GM18498 (cell line): ENCODE measurements around the gene PHLPP2.

Source experiments
- ATAC-seq: cut with Tn5 transposase; IDR thresholded peaks from one replicate; pipeline ENCODE4 v1.9.1; 2021; ENCODE audit warnings: mild to moderate bottlenecking, moderate library complexity; ENCODE audit not compliant: unreplicated experiment

Gene PHLPP2, protein sequence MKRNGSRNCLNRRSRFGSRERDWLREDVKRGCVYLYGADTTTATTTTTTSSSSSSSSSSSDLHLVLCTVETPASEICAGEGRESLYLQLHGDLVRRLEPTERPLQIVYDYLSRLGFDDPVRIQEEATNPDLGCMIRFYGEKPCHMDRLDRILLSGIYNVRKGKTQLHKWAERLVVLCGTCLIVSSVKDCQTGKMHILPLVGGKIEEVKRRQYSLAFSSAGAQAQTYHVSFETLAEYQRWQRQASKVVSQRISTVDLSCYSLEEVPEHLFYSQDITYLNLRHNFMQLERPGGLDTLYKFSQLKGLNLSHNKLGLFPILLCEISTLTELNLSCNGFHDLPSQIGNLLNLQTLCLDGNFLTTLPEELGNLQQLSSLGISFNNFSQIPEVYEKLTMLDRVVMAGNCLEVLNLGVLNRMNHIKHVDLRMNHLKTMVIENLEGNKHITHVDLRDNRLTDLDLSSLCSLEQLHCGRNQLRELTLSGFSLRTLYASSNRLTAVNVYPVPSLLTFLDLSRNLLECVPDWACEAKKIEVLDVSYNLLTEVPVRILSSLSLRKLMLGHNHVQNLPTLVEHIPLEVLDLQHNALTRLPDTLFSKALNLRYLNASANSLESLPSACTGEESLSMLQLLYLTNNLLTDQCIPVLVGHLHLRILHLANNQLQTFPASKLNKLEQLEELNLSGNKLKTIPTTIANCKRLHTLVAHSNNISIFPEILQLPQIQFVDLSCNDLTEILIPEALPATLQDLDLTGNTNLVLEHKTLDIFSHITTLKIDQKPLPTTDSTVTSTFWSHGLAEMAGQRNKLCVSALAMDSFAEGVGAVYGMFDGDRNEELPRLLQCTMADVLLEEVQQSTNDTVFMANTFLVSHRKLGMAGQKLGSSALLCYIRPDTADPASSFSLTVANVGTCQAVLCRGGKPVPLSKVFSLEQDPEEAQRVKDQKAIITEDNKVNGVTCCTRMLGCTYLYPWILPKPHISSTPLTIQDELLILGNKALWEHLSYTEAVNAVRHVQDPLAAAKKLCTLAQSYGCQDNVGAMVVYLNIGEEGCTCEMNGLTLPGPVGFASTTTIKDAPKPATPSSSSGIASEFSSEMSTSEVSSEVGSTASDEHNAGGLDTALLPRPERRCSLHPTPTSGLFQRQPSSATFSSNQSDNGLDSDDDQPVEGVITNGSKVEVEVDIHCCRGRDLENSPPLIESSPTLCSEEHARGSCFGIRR (N-terminal part only)

DNA sequence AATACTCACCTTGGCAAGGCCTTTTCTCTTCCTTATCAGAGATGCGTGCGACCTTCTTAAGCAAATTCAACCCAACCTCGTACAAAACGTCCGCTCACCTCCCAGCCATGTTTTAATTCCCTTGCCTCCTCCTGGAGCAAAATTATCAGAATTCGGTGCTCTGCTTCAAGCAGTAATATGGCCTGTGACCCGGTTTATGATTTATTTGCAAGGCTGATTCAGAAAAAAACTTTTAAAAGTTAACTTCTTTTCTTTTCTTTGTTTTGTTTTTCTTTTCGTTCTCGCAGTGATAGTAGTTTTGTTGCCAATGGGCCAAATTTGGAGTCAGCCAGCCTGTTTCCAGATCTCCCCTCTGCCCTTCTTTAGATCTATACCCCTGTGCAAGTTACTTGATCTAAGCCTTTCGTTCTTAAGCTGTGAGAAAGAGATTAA is at the start of gene PHLPP2:
Gene PHLPP2, minus strand, starts transcription at position 382 of the 432 bp plus-strand sequence. CDS start 9,906 bp downstream, outside the sequence.
- ATAC-seq = no peak

DNA sequence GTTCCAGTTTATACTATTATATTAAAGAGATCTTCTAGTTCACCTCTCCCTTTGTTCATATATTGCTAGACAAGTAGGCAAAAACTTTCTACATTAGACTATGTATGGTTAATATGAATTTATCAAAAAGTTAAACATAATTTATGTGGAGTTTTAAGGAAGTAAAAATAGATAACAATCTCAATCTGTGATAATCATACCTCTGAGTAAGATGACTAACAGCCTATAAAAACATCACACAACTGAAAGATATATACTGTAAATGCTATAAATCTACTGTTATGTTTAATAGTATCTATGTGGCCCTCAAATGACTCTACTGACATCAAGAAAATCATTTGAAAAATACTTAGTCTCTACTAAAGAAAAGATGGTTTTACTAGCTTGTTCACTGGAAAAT is 47.1 kb upstream of the PHLPP2 start:
- ATAC-seq = no peak

DNA sequence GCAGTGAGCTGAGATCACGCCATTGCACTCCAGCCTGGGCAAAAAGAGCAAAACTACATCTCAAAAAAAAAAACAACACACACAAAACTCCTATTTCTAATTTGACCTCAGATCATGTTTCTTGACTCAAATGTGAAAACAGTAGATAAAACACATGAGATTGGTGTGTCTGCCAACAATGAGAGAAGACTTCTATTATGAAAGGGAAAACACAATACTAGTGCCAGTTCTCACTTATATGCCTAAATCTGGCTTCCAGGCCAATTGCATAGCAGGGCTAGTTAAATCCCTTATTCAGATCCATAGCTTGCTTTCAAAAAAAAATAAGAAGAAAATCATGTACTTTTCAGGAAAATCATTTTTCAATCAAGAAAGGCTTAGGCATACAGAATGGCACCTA is 44.7 kb upstream of the PHLPP2 start:
- no peak for ATAC-seq

DNA sequence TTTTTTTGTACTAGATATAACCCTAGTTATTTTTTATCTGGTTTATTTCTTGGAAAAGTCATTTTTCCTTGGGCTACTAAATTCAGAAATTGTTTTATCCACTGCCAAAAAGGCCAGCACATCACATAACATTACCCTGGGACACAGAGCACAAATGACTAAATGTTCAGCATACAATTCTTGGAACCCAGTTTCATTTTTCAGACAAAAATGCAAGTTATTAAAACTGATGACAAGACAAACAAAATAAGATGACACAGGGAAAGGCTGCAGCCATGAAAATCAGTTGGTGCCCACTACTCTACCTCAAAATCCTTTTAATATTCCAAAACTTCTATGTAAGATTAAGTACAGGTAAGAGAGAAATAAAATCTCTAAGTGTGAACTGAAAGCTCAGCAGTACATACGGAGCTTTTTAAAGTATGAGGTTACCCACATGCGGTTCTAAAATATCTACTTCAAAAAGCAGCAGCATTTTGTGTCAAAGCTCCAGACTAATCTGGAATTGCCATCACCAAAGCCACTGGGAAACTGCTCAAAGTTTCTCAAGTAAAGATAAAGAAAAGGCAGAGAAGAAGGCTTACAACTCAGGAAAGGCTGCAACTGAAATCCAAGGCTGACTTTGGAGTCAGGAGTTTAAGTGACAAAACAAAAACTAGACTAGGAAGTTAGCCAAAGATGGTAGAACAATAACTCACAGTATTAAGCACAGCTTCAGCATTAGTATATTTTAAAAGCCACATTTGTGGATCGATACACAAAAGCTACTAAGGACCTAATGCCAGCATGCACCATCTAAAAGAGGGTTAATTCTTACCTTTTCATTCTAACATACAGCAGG is 42.8 kb upstream of the PHLPP2 start:
- no peak for ATAC-seq

DNA sequence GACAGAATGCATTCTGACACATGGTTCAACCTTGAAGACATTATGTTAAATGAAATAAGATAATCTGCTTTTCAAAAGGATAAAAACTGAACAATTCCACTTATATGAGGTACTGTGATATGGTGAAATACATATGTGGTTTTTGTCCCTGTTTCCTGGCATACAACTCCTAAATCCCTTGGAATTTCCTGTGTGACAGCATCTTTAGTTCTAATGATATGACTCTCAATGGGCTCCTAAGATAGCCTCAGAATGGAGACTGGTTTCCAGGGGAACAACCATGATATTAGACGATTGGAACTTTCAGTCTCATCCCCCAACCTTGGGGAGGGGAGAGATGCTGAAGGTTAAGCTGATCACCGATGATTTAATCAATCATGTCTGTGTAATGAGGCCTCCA is 37.7 kb upstream of the PHLPP2 start:
- ATAC-seq = no peak

DNA sequence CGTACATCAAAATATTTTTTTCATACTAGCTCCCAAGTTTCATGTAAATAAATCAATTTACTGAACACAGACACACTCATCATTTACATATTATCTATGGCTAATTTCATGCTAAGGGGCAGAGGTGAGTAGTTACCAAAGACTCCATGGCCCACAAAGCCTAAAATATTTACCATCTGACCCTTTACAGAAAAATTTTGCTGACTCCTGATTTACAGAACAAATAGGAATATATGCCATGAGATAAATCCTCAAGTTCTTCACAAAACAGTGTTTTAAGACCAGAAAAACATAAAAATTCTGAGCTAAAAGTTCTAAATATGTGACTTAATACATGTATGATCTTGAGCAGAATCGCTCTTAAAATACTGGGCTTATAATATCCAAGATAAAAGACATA is 36.6 kb upstream of the PHLPP2 start:
- ATAC-seq = no peak

DNA sequence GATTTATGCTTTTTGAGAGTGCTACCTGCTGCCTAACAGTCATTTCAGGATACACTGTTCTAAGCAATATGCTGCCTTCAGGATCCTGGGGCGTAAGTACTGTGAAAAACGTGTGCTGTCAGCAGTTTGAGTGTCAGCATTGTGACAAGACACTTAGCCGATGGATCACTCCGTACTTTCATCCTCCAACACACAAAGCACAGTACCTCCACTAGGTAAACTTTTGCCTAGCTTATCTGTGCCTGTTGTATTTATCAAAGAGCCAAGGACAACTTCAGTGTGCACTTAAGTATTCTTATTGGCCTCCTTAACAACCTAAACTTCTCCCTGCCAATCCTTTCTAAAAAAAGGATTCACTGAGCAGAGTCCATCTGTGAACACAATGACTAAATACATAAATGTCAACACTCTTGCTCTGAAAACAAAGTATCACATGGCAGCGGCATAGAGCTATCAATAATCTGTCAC is 33.8 kb upstream of the PHLPP2 start:
- no peak for ATAC-seq

DNA sequence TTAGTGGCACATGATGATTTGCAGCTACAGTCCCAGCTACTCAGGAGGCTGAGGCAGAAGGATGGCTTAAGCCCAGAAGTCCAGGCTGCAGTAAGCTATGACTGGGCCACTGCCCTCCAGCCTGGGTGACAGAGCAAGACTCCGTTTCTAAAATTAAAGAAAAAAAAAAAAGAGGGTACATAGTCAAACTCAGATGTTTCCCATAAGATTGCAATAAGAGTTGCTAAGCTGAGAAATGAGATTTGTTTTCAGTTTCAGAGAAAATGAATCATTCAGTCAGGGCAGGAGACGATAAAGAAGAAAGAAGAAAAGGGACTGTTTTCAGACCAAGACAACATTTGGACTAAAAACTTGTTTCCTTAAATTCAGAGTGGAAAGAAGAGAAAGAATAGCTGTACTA is 30.2 kb upstream of the PHLPP2 start:
- ATAC-seq = no peak

DNA sequence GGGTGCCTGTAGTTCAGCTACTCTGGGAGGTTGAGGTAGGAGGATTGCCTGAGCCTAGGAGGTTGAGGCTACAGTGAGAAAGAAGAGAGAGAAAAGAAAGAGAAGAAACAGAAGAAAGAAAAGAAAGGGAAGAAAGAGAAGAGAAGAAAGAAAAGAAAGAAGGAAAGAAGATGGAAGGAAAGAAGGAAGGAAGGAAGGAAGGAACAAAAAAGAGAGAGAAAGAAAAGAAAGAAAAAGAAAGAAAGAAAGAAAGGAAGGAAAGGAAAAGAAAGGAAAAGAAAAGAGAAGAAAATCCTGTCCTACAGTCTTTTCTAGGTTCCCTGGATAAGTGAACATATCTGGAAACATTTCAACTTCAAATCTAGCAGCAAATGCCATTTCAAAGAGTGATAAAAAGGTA is 29.6 kb upstream of the PHLPP2 start:
- ATAC-seq = no peak

DNA sequence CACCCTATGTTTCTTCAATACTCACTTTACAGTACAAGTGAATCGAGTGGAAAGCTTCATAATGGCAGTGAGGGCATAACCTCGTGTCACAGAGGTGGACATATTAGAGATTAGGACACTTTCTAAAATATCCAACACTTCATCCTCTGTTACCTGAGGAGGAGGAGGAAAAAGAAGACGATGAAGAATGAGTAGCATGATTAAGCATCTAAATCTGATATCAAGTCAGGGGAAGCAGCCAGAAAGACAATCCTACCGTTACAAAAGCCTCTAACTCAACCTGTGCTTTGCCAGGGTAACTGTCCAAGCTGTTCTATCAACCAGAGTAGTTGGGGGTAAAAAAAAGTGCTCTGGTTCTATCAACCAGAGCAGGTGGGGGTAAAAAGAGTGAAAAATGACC is 23.7 kb upstream of the PHLPP2 start:
- ATAC-seq = no peak

DNA sequence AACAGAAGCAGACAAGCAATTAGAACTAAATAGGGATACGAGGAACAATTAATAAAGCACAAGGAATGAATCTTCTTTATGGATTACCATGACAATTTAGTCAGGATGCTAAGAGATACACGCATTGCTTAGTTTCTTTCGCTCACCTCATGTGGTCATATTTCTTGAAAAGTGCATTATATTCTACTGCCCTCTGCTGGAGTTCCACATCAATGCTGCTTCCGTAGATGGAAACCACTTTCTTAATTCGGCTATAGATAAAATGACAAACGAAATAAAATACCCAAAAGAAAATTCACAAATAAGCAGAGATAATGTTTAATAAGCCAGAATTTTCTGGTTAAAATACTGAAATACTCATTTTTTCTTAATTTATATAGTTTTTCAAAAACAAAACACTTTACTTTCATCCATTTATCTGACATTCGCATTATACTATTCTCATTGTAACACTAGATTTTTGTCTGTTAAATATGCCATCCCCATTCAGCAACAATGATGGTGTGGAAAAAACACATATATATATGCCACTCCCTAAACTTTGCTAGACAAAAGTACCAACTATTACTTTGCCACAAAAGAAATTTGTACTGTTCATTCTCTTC is 22.0 kb upstream of the PHLPP2 start:
- ATAC-seq = no peak

DNA sequence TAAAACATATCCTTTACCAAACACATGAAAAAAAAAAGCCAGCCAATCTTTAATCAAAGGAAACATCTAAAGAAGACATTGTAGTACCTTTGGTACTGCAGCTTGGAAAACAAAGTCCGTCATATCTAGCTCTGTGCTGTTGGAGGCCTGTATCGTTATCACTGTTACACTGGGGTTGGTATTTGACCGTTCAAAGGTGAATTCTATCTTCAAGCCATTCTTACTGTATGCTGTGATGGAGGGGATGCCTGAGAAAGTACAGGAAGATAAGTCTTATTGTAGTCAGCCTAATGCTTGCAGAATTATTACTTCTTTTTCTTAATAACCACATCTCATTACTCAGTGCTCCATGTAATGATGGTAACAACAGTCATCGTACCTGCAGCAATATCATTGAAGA is 14.4 kb upstream of the PHLPP2 start:
- ATAC-seq = no peak

DNA sequence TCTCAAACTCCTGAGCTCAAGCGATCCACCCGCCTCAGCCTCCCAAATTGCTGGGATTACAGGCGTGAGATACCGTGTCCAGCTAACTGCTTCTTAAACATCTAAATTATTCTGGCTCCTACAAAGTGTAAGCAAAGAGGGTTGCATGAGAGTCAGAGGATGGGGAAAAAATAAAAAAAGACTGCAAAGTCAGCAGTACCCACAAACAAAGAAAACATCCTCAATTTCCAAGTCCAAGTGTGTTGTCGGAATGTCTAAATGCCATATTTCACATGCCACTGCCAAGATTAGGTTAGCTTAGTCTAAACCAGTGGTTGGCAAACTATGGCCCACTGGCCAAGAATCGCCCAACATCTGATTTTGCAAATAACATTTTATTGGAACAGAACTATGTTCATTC is 13.0 kb upstream of the PHLPP2 start:
- ATAC-seq = no peak

DNA sequence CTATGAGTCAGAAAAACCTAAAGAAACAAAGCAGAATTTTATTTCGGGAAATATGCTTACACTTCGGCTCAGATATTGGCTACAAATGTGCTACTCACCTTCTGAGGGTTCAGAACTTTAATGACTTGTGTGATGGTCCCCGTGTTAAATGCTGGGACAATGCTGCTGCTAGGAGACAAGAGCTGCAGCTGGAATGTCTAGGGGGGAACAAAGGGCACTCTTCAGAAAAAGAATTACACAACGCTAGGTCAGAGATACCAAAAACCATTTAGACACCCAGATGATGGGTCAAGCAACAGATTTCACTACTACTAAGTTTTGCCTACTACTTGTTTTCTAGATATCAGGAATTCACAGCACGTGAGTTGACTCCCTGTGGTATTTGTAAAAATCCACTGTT is 10.0 kb upstream of the PHLPP2 start:
- ATAC-seq = no peak

DNA sequence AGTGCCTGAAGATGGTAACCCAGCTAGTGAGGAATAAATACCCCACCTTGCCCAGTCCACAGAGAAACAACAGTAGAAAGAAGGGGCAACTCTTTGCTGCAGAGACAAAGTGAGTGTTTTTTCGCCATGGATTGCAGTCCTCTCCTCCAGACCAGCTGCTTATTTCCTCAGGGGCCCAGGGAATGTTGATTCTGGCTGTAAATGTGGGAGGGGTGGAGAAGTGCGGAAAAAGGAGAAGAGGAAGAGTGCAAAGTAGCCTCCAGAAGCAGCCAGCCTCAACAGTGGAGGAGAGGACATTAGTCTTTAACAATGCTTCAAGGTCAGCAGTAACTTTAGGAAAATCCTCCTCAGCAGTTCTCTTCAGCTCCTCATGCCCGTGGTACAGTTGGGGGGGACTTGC is 8.1 kb upstream of the PHLPP2 start:
- no peak for ATAC-seq

DNA sequence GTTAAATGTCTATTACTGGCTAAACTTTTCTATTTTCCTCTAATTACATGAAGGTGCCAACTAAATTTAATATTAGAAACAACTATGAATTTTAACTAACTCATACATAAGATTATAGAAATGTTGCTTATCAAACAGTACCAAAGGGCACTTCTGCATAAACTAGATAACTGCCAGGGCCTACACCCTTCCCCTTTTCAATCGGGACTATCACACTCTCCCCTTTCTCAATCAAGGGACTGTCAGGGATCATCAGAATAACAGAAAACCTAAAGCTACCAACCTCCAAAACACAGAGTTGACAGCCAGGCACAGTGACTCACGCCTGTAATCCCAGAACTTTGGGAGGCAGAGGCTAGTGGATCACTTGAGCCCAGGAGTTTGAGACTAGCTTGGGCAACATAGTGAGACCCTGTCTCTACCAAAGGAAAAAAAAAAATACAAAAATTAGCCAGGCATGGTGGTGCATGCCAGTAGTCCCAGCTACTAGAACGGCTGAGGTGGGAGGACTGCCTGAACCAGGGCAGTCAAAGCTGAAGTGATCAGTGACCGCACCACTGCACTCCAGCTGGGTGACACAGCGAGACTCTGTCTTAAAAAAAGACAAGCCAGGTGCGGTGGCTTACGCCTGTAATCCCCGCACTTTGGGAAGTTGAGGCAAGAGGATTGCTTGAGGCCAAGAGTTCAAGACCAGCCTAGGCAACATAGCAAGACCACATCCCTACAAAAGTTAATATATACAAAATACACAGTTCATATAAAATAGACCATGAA is 3.2 kb upstream of the PHLPP2 start:
- no peak for ATAC-seq

DNA sequence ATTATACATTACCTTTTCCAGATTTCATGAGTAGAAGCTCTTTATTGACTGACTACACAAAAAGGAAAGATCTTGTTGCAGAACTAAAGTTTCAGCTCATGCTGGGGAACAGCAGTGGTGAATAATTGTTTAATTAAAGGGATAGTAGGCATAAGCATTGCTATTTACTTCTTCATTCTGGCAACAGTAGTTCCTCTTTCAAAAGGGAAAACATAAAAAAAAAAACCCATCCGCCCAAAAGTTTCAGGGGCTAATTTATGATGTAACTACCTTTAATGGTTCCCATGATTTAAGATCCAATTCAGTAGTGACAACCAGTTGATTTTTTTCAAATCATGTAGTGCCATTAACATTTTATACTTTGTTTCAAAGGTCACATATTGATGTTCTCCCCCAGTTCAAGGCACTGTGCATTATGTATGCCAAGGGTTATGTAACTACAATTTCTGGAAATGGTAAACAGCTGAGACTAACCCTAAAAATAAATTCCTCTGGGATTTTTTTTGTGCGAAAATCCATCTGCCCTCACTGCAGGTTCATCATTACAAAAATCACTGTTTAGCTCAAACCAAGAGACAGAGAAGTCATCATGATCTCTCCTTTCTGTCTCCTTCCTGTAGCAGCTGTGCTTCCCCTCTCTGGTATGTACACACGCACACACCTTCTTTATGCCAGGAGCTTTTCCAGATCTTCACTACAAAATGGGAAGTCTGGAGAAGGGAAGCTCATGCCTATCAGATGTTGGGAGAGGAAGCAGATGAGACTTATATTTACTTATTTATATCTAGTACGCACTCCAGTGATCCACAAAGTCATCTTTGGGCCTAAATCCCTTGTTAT is 2.2 kb upstream of the PHLPP2 start:
- ATAC-seq = no peak
